CD4-positive, alpha-beta memory T cell (primary cell): ENCODE results near the gene PRC1. TPM values are rescaled to one million over a fixed set of nuclear protein-coding genes. Genes with fewer than 3 reads are reported as not detected.

Experiments
- CTCF ChIA-PET: fragments of 350-600 bp; sonication (Branson Sonifier 250); formaldehyde crosslinking; loops from one replicate; lab custom pipeline; 2021; ENCODE audit warnings: inconsistent platforms; ENCODE audit not compliant: partially characterized antibody; lab: Charles Lee
- POLR2A ChIA-PET: fragments of 350-600 bp; sonication (Branson Sonifier 250); formaldehyde crosslinking; loops from one replicate; lab custom pipeline; 2021; ENCODE audit not compliant: partially characterized antibody; lab: Charles Lee
- DNase-seq, 5 donors: peaks; one replicate each; pipeline versions ENCODE4 v3.0.0 to v3.0.0-alpha.2; 2020 to 2022; ENCODE audit warnings: mixed read lengths in 1 of 5
- H3K27ac ChIP-seq: one replicate; pipeline ENCODE4 v1.7.0; 2013; ENCODE audit warnings: low read depth, low read length
- H3K27me3 ChIP-seq: 2 replicates; pipeline ENCODE4 v1.7.0; 2013; ENCODE audit warnings: mild to moderate bottlenecking, low read length, moderate library complexity; ENCODE audit not compliant: insufficient read depth
- H3K36me3 ChIP-seq: 2 replicates; pipeline ENCODE4 v1.7.0; 2013; ENCODE audit warnings: mild to moderate bottlenecking, low read length, moderate library complexity; ENCODE audit not compliant: insufficient read depth
- H3K4me1 ChIP-seq: 2 replicates; pipeline ENCODE4 v1.7.0; 2013; ENCODE audit warnings: mild to moderate bottlenecking, low read length, moderate library complexity; ENCODE audit not compliant: insufficient read depth
- H3K4me3 ChIP-seq, 2 donors: one replicate each; pipeline ENCODE4 v1.7.0; 2013; ENCODE audit warnings: low read length in 2 of 2, mild to moderate bottlenecking in 1 of 2
- H3K9me3 ChIP-seq, 2 donors: one replicate each; pipeline ENCODE4 v1.7.0; 2013; ENCODE audit warnings: low read length in 2 of 2, control low read depth in 1 of 2; ENCODE audit not compliant: control insufficient read depth in 1 of 2
- H3K27ac Mint-ChIP-seq, 7 donors: one replicate each; pipeline ENCODE4 v1.8.0; 2020 to 2021; ENCODE audit warnings: mixed read lengths in 7 of 7, mild to moderate bottlenecking in 6 of 7, inconsistent platforms in 3 of 7, moderate library complexity in 3 of 7
- H3K27me3 Mint-ChIP-seq, 2 donors: one replicate each; pipeline ENCODE4 v1.8.0; 2020 to 2021; ENCODE audit warnings: mixed read lengths in 2 of 2
- H3K36me3 Mint-ChIP-seq, 2 donors: one replicate each; pipeline ENCODE4 v1.8.0; 2020 to 2021; ENCODE audit warnings: mixed read lengths in 2 of 2, inconsistent platforms in 1 of 2, mild to moderate bottlenecking in 1 of 2
- H3K4me1 Mint-ChIP-seq, 4 donors: one replicate each; pipeline ENCODE4 v1.8.0; 2020 to 2021; ENCODE audit warnings: mixed read lengths in 4 of 4, mild to moderate bottlenecking in 1 of 4
- H3K4me3 Mint-ChIP-seq, 8 donors: one replicate each; pipeline ENCODE4 v1.8.0; 2020 to 2021; ENCODE audit warnings: mixed read lengths in 8 of 8, mild to moderate bottlenecking in 7 of 8, moderate library complexity in 6 of 8, inconsistent platforms in 3 of 8
- H3K9me3 Mint-ChIP-seq, 8 donors: one replicate each; pipeline ENCODE4 v1.8.0; 2020 to 2021; ENCODE audit warnings: mixed read lengths in 8 of 8, mild to moderate bottlenecking in 5 of 8, inconsistent platforms in 3 of 8, moderate library complexity in 1 of 8
- intact Hi-C: fragments of 100-400 bp; cut with micrococcal nuclease; formaldehyde crosslinking; loops from one replicate; pipeline ENCODE4 v1.15.1; 2023
- polyA plus RNA-seq, 2 donors: library from polyadenylated mRNA; unstranded; fragments of 300-500 nt; fragmentation: Illumina TruSeq; gene quantifications; one replicate each; pipeline ENCODE4 v1.2.3, GENCODE V29; 2021
- total RNA-seq, 2 experiments: library from RNA; stranded (reverse); gene quantifications; one replicate each; pipeline ENCODE4 v1.2.3, GENCODE V29; 2021

The PRC1 gene
- total and polyA plus RNA-seq, 4 experiments from 2014 or later, result 2.3 to 8.6 (median 5.2) TPM

GRCh38 chr15:90936823-90937222 lies 57.5 kb downstream of the PRC1 start:
- no peaks in the 10 kb centered on the region for H3K27me3 Mint-ChIP-seq
- Histone ChIP-seq H3K9me3 (no peaks in the 10 kb centered on the region), H3K4me3 (no peak overlapping the region), H3K27me3 (no peaks in the 10 kb centered on the region), H3K4me1 (peaks cover 36% of the 10 kb centered on the region), H3K36me3 (peaks cover 25% of the 10 kb centered on the region), H3K27ac (no peak overlapping the region)
- peaks cover 19 to 44% (median 32%) of the 10 kb centered on the region in 4 donors for H3K4me1 Mint-ChIP-seq
- peak overlapping the region in 5 of 7 donors; percentile 52 to 87 (median 70) for H3K27ac Mint-ChIP-seq
- peaks cover 0 to 6% (median 0%) of the 10 kb centered on the region in 8 donors for H3K9me3 Mint-ChIP-seq
- H3K36me3 Mint-ChIP-seq, result peaks cover 19 to 30% of the 10 kb centered on the region in 2 donors
- peak overlapping the region; percentile 62 to 97 (median 90) for H3K4me3 Mint-ChIP-seq
- intact Hi-C loops, result loop anchor here (10.0 kb wide), 1 partner anchor 538 kb away; no protein-coding TSS in a partner anchor
- ChIA-PET CTCF (interaction anchor here (8.8 to 10.3 kb wide), 2 partner anchors 20 to 33 kb away, joined by 155 to 344 read pairs; partner anchors contain the start of genes MAN2A2 and RCCD1), POLR2A (interaction anchor here (0.7 to 10.0 kb wide), 4 partner anchors 17 to 85 kb away, joined by 3 to 315 read pairs (median 70); partner anchors contain the start of genes MAN2A2, PRC1, RCCD1 and VPS33B)
- DNase-seq, result no peak

GRCh38 chr15:90934949-90935751 lies 59.2 kb downstream of the PRC1 start, which contains the start of gene UNC45A:
Gene UNC45A (plus strand): TSS chr15:90935285. CDS start chr15:90935325, 40 bp downstream.
- peak within 1 kb of the TSS; percentile 89 to 97 (median 91) for H3K4me3 Mint-ChIP-seq
- Histone ChIP-seq H3K27ac (peak within 1 kb of the TSS; percentile 72), H3K4me1 (peaks cover 49% of the 10 kb centered on the region), H3K27me3 (no peaks in the 10 kb centered on the region), H3K9me3 (no peaks in the 10 kb centered on the region), H3K4me3 (peak within 1 kb of the TSS; percentile 53 to 91), H3K36me3 (peaks cover 12% of the 10 kb centered on the region)
- ChIA-PET CTCF (interaction anchor here (0.6 to 10.3 kb wide), 25 partner anchors 9 to 674 kb away, joined by 3 to 344 read pairs (median 5); partner anchors contain the start of genes BLM, MAN2A2, NGRN and RCCD1), POLR2A (interaction anchor here (0.7 to 10.0 kb wide), 22 partner anchors 9 to 702 kb away, joined by 3 to 315 read pairs (median 6); partner anchors contain the start of genes BLM, CIB1, GDPGP1 and IQGAP1)
- H3K27me3 Mint-ChIP-seq, result no peaks in the 10 kb centered on the region
- peaks cover 29 to 61% (median 44%) of the 10 kb centered on the region in 4 donors for H3K4me1 Mint-ChIP-seq
- peak; percentile 94 to 96 (median 96) for DNase-seq
- intact Hi-C loops, result loop anchor here (1.0 to 10.0 kb wide), 8 partner anchors 20 to 922 kb away; partner anchors contain the start of genes BLM, PRC1 and VPS33B
- H3K36me3 Mint-ChIP-seq, result peaks cover 8 to 23% of the 10 kb centered on the region in 2 donors
- peak within 1 kb of the TSS; percentile 87 to 99 (median 97) for H3K27ac Mint-ChIP-seq
- H3K9me3 Mint-ChIP-seq, result peaks cover 0 to 6% (median 0%) of the 10 kb centered on the region in 8 donors

- no peaks in the 10 kb centered on the region for H3K27me3 Mint-ChIP-seq
- H3K4me1 ChIP-seq, result peaks cover 52% of the 10 kb centered on the region
- H3K4me3 ChIP-seq, result peak overlapping the region; percentile 53 to 91
- peaks cover 32 to 69% (median 50%) of the 10 kb centered on the region in 4 donors for H3K4me1 Mint-ChIP-seq
- intact Hi-C loops, result loop anchor here (1.0 to 10.0 kb wide), 6 partner anchors 32 to 923 kb away; partner anchors contain the start of genes BLM and VPS33B
- H3K27me3 ChIP-seq, result no peaks in the 10 kb centered on the region
- H3K9me3 ChIP-seq, result no peaks in the 10 kb centered on the region
- peak overlapping the region; percentile 87 to 99 (median 97) for H3K27ac Mint-ChIP-seq
- H3K36me3 Mint-ChIP-seq, result peaks cover 3 to 21% of the 10 kb centered on the region in 2 donors
- POLR2A ChIA-PET, result interaction anchor here (0.7 to 10.0 kb wide), 16 partner anchors 8 to 701 kb away, joined by 3 to 315 read pairs (median 6); partner anchors contain the start of genes BLM, CIB1, GDPGP1 and IQGAP1
- peak overlapping the region; percentile 72 for H3K27ac ChIP-seq
- H3K36me3 ChIP-seq, result peaks cover 4% of the 10 kb centered on the region
- DNase-seq, result peak; percentile 82 to 89 (median 84)
- H3K9me3 Mint-ChIP-seq, result peaks cover 0 to 6% (median 0%) of the 10 kb centered on the region in 8 donors
- CTCF ChIA-PET, result interaction anchor here (0.6 to 10.3 kb wide), 27 partner anchors 9 to 669 kb away, joined by 3 to 344 read pairs (median 5); partner anchors contain the start of genes BLM, MAN2A2, NGRN and RCCD1
- peak overlapping the region; percentile 89 to 97 (median 91) for H3K4me3 Mint-ChIP-seq
Measured at GRCh38 chr15:90934256-90934948, 59.9 kb downstream of the PRC1 start.

- peak overlapping the region; percentile 82 for H3K27ac ChIP-seq
- no peaks in the 10 kb centered on the region for H3K27me3 ChIP-seq
- H3K36me3 ChIP-seq, result no peaks in the 10 kb centered on the region
- no peak for DNase-seq
- peaks cover 2 to 21% of the 10 kb centered on the region in 2 donors for H3K36me3 Mint-ChIP-seq
- H3K9me3 Mint-ChIP-seq, result peaks cover 0 to 6% (median 0%) of the 10 kb centered on the region in 8 donors
- no peaks in the 10 kb centered on the region for H3K9me3 ChIP-seq
- CTCF ChIA-PET, result interaction anchor here (0.6 to 10.3 kb wide), 22 partner anchors 11 to 699 kb away, joined by 3 to 344 read pairs (median 10); partner anchors contain the start of genes BLM, CIB1, GDPGP1 and MAN2A2
- H3K4me1 Mint-ChIP-seq, result peaks cover 35 to 75% (median 54%) of the 10 kb centered on the region in 4 donors
- POLR2A ChIA-PET, result interaction anchor here (0.9 to 10.0 kb wide), 12 partner anchors 11 to 700 kb away, joined by 3 to 315 read pairs (median 10); partner anchors contain the start of genes BLM, CIB1, GDPGP1 and IQGAP1
- H3K4me1 ChIP-seq, result peaks cover 58% of the 10 kb centered on the region
- no peaks in the 10 kb centered on the region for H3K27me3 Mint-ChIP-seq
- peak overlapping the region in 5 of 7 donors; percentile 4 to 87 (median 53) for H3K27ac Mint-ChIP-seq
- intact Hi-C loops, result loop anchor here (5.0 to 10.0 kb wide), 2 partner anchors 542 to 924 kb away; no protein-coding TSS in a partner anchor
- H3K4me3 ChIP-seq, result no peak overlapping the region
- H3K4me3 Mint-ChIP-seq, result peak overlapping the region; percentile 13 to 98 (median 56)
Measured at GRCh38 chr15:90933301-90933700, 61.0 kb downstream of the PRC1 start.

- Mint-ChIP-seq H3K9me3 (peaks cover 0 to 6% (median 0%) of the 10 kb centered on the region in 8 donors), H3K27me3 (no peaks in the 10 kb centered on the region), H3K4me1 (peaks cover 35 to 77% (median 55%) of the 10 kb centered on the region in 4 donors), H3K4me3 (peak overlapping the region in 7 of 8 donors; percentile 41 to 99 (median 94)), H3K36me3 (peaks cover 0 to 21% of the 10 kb centered on the region in 2 donors), H3K27ac (peak overlapping the region; percentile 87 to 99 (median 99))
- Histone ChIP-seq H3K27me3 (no peaks in the 10 kb centered on the region), H3K36me3 (no peaks in the 10 kb centered on the region), H3K9me3 (no peaks in the 10 kb centered on the region), H3K4me3 (peak overlapping the region; percentile 95 to 96), H3K4me1 (peaks cover 58% of the 10 kb centered on the region), H3K27ac (peak overlapping the region; percentile 82)
- POLR2A ChIA-PET, result interaction anchor here (0.9 to 10.0 kb wide), 19 partner anchors 9 to 701 kb away, joined by 3 to 315 read pairs (median 8); partner anchors contain the start of genes BLM, CIB1, GDPGP1 and IQGAP1
- peak in 1 of 5 donors; percentile 49 for DNase-seq
- intact Hi-C loops, result loop anchor here (5.0 to 10.0 kb wide), 2 partner anchors 542 to 925 kb away; no protein-coding TSS in a partner anchor
- CTCF ChIA-PET, result interaction anchor here (1.2 to 10.3 kb wide), 24 partner anchors 11 to 699 kb away, joined by 3 to 344 read pairs (median 6); partner anchors contain the start of genes BLM, CIB1, GDPGP1 and MAN2A2
Measured at GRCh38 chr15:90932660-90932991, 61.7 kb downstream of the PRC1 start.
